SHP77 treated with DMSO at 0.1 percent for 48 hours (cell line): ENCODE measurements around the gene KRTAP20-2.

Experiments used
- DNase-seq: peaks from one replicate; lab custom pipeline; 2025; lab: John Stamatoyannopoulos, UW

Gene KRTAP20-2

GRCh38 chr21:30634906-30635305, at the start of gene KRTAP20-2:
Gene KRTAP20-2 (plus strand): TSS chr21:30635206. CDS start chr21:30635264, 58 bp downstream.
- no peak for DNase-seq

- DNase-seq = no peak
These were observed 44.7 kb upstream of the KRTAP20-2 start, which contains the start of gene KRTAP22-2 for GRCh38 chr21:30590297-30590696. Gene KRTAP22-2 (minus strand): TSS chr21:30590397.

GRCh38 chr21:30592140-30592539, 42.9 kb upstream of the KRTAP20-2 start, which contains the start of gene KRTAP6-3:
Gene KRTAP6-3 (plus strand): TSS chr21:30592440. CDS start chr21:30592446, 6 bp downstream.
- DNase-seq = no peak

- DNase-seq = no peak
These were observed 36.2 kb upstream of the KRTAP20-2 start, which contains the start of gene KRTAP6-2 for GRCh38 chr21:30598802-30599201. Gene KRTAP6-2 (minus strand): TSS chr21:30598902. CDS start chr21:30598874, 28 bp downstream.

GRCh38 chr21:30600787-30601186, 34.2 kb upstream of the KRTAP20-2 start, which contains the start of gene KRTAP22-1:
Gene KRTAP22-1 (plus strand): TSS chr21:30601087.
- DNase-seq = no peak

- DNase-seq = no peak
These were observed 29.0 kb upstream of the KRTAP20-2 start for GRCh38 chr21:30605968-30606367.

- DNase-seq = no peak
These were observed 22.9 kb upstream of the KRTAP20-2 start for GRCh38 chr21:30612132-30612531.

- DNase-seq = no peak
These were observed 21.2 kb upstream of the KRTAP20-2 start, which contains the start of gene KRTAP6-1 for GRCh38 chr21:30613836-30614235. Gene KRTAP6-1 (minus strand): TSS chr21:30613930. CDS start chr21:30613904, 26 bp downstream.

- no peak for DNase-seq
These were observed 19.8 kb upstream of the KRTAP20-2 start for GRCh38 chr21:30615199-30615598.

GRCh38 chr21:30616125-30616524, 18.9 kb upstream of the KRTAP20-2 start, which contains the start of gene KRTAP20-1:
Gene KRTAP20-1 (plus strand): TSS chr21:30616425. CDS start chr21:30616455, 30 bp downstream.
- DNase-seq = no peak

GRCh38 chr21:30620080-30620479, 14.9 kb upstream of the KRTAP20-2 start:
- no peak for DNase-seq

- DNase-seq = no peak
These were observed 14.5 kb upstream of the KRTAP20-2 start, which contains the start of gene KRTAP20-4 for GRCh38 chr21:30620522-30620921. Gene KRTAP20-4 (plus strand): TSS chr21:30620627.

GRCh38 chr21:30623362-30623761, 11.6 kb upstream of the KRTAP20-2 start:
- no peak for DNase-seq

- DNase-seq = no peak
These were observed 9.4 kb upstream of the KRTAP20-2 start for GRCh38 chr21:30625449-30626165.

GRCh38 chr21:30628109-30628508, 6.9 kb upstream of the KRTAP20-2 start:
- DNase-seq = no peak

GRCh38 chr21:30629200-30629599, 5.8 kb upstream of the KRTAP20-2 start:
- no peak for DNase-seq

GRCh38 chr21:30638686-30639085, 3.7 kb downstream of the KRTAP20-2 start:
- DNase-seq = no peak

GRCh38 chr21:30642564-30642963, 7.6 kb downstream of the KRTAP20-2 start, which contains the start of gene KRTAP20-3:
Gene KRTAP20-3 (plus strand): TSS chr21:30642864.
- DNase-seq = no peak

- DNase-seq = no peak
These were observed 12.0 kb downstream of the KRTAP20-2 start for GRCh38 chr21:30646904-30647414.

- DNase-seq = no peak
These were observed 17.9 kb downstream of the KRTAP20-2 start for GRCh38 chr21:30652891-30653290.

GRCh38 chr21:30668776-30669175, 33.8 kb downstream of the KRTAP20-2 start:
- DNase-seq = no peak

- DNase-seq = no peak
These were observed 38.1 kb downstream of the KRTAP20-2 start for GRCh38 chr21:30672985-30673650.
